DMS79 treated with DMSO at 0.1 percent for 48 hours (cell line): ENCODE data around the gene SLC9A1.
A peak's percentile ranks its signal among the peaks of the same experiment; 100 is the strongest.

ENCODE experiments used
- DNase-seq: peaks from one replicate; lab custom pipeline; 2025; lab: John Stamatoyannopoulos, UW

Gene SLC9A1

DNA sequence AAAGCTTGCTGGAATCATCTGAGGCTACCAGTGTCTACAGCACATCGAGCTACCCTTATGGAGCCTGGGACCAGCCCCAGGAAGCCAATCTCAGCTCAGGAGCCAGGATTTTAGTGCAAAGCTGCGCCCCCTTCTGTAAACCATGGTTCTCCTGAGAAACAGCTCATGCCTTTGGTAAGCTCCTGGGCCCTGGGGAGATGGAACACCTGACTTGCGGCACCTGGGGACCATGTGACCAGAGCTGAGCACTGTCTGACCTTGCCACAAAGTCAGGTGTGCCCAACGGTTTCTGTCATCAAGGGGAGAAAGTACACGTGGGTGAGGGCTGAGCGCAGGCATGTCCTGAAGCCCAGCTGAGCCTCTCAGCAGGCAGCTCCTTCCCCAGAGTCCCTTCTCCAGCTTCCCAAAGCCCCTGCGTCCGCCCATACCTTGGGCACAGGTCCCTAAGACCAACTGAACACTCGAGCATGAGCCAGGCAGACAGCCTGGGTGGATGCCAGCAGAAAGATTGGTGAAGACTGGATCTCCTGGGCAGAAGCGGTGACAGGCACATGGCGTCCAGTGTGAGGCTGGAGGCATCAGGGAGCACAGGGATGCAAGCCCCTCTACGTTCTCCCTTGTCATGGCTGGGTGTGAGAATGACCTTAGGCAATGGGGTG lies 84.4 kb downstream of the SLC9A1 start:
- DNase-seq = peak; percentile 74

DNA sequence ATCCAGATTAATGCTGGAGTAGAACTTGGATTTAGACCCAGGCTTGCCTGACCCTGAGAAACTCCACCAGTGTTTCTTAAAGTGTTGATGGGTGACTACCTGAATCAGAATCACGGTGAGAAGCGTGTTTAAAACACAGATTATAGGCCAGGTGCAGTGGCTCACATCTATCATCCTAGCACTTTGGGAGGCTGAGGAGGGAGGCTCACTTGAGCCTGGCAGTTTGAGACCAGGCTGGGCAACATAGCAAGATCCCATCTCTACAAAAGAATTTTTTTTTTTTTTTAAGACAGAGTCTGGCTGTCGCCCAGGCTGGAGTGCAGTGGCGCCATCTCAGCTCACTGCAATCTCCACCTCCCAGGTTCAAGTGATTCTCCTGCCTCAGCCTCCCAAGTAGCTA lies 86.0 kb downstream of the SLC9A1 start:
- DNase-seq = no peak

DNA sequence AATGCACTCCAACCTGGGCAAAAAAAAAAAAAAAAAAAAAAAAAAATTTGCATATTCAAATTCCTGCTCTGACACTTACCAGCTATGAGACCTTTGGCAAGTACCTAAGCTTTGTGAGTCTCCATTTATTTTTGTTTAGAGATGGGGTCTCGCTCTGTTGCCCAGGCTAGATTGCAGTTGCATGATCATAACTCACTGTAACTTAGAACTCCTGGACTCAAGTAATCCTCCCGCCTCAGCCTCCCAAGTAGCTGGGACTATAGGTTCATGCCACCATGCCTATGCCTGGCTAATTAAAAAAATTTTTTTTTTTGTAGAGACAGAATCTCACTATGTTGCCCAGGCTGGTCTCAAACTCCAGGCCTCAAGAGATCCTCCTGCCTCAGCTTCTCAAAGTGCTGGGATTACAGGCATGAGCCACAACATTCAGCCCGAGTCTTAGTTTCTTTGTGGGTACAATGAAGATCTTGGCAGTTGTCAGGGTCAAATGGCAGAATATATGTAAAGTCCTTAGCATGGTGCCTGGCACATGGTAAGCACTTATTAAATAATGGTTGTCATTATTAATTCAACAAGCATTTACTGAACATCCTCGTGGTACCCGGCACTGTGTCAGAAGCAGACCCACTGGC lies 88.8 kb downstream of the SLC9A1 start:
- no peak for DNase-seq

DNA sequence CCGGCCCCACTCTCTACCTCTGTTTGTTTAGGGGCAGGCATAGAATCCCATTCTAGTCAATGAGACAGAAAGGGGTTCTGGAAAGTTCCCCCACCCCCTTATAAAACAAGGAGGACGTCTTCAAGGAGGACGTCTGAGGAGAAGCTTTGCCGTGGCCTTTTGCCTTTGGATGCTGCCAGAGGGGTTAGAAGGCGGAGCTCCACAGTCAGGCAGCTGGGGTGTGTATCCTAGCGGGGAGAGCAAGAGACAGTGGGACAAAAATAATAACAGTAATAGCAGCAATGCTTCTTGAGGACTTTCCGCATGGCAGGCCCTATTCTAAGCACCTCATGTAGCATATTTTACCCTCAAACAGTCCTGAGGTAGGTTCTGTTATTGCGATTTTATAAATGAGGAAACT lies 94.0 kb downstream of the SLC9A1 start:
- DNase-seq = peak; percentile 42

DNA sequence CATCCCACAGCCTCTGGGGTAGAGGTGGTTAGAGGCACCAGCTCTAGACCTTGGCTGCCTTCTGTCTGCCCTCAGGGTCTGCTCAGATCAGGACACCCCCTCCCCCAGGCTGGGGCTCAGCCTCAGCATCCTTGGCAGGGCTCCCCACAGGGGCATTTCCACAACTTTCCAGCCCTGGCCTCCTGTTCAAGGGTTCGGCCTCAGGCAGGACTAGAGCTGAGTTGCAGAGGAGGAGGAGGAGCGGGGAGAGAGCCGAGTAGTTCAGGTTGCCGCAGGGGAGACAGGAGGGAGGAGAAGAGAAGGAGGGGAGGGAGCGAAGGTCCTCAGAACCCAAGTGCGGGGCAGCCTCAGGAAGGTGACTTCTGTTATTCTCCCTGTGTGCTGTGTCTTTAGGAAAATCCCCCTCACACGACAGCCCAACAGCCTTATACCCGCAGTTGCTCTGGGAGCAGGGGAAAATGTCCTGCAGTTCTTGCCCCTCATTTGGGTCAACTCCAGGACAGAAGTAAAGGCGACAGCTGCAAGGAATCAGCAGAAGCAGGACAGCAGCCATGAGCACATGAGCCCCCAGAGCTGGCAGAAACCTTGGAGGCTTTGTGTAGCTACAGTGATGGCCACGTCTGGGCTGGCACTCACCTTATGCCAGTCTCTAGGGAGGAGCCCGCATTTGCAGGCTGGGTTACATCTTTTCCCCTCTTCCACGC lies 95.8 kb downstream of the SLC9A1 start:
- peak; percentile 78 for DNase-seq

DNA sequence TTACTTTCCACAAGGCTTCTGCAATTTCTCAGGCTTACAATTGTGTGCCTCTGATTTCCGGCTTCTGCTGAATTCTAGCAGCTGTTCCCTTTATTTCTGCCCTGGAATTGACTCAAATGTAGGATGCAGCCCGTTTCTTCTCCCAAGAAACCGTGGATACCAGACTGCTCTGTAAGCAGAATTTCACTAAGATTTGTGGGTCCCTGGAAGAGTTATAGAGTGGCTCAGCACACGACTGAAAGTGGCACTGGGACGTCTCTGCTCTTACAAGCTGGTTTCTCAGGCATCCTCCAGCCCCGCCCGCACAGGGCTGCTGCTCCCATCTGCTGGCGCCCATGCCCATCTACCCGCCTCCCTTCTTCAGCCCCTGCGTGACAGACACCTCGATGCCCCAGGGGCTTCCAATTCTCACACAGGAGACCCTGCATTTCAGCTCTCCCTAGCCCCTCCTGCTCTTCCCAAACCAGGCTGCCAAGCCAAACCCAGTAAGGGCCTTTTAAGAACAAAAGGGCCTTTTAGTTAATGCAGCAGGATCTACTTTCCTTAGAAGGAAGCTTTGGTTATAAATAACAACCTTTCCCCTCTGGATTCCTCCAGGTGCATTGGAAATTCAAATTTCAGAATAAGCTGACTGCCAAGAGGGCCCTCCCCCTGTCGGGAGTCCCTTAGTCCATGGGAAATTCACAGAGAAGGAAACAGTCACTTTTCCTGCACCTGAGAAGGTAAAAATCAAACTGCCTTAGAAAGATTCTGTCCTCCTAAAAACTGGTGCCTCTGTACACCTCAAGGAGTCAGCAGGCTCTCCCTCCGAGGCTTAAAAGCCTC lies 96.9 kb downstream of the SLC9A1 start:
- peak; percentile 85 for DNase-seq

DNA sequence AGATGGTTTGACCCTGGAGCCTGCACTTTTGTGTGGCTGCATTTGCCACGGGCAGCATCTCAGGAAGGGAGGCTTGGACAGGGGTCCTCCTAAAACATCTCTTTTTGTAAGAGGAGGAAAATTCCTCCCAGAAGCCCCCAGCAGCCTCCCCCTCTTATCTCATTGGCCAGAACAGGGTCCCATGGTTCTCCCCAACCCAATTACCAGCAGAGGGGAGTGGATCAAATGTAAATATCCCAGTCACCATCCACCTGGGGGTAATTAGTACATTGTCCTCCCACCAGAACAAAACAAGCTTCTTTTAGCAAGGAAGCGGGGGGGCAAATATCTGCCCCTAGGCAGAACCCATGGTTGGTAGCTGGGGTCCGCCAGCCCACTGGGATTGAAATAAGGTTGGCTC lies 97.5 kb downstream of the SLC9A1 start:
- DNase-seq = peak; percentile 73

DNA sequence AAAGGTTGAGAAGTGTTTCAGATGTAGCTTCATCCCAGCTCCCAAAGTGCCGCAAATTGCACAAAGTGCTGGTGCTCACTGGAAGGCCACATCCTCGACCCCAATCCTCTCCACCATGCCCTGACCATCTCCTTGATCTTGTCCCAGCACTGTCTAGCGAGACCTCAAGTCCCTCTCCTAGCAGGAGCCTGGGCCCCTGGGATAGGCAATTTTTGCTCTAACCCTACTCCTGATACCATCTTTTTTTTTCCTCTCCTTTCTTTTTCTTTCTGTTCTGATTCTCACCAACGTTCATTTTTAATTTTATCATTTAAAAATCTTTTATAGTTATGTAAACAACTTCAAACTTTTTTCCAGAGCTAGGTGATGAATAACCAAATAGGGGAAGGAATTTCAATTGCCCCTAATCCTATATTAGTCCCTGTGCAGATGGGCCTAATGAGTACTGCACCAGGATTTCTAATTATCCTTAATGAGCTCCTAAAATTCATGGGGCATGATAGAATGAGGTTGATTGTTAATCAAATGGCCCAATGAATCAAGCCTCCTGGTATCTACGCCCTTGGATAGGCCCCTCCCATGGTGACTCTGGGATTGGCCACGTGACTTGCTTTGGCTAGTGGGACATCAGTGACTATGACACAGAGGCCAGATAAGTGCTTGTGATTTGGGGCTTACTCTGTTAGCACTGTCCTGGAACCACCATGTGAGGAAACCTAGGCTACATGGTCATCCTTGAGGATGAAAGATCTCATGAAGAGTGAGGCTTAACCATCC lies 100.8 kb downstream of the SLC9A1 start:
- no peak for DNase-seq

DNA sequence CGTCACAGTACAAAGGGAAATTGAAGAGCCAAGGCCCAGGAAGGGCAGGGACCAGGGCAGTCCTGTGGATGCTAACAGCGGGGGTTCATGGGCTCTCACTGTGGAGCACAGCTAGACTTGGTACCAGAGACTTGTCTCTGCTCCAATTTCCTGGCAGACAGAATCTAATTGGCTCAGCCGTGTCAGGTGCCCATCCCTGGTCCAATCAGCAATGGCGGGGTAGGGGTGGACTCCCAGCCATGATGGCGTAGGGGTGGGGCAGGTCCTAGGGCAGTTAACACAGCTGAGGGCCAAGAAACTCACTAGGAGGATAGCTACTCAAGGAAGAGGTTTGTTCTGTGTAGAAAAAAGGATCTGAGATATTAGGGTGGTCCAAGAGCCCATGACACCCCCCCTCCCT lies 102.4 kb downstream of the SLC9A1 start:
- no peak for DNase-seq

DNA sequence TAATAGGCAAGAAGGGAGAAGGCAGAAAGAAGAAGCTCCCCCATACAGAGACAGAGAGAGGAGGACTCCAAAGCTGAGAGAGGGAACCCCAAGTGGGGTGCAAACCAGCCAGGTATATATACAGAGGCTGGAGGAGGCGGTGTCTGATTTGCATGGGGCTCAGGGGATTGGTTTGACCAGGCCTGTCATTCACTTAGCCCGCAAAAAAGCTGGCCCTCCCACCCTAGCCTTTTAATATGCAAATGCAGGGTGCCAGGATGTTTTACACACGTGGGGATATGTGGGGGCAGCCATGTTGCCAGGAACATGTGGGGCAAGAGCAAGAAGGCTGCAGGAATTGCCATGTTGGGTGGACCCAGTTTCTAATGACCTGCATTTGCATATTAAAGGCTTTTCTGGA lies 105.3 kb downstream of the SLC9A1 start:
- no peak for DNase-seq

DNA sequence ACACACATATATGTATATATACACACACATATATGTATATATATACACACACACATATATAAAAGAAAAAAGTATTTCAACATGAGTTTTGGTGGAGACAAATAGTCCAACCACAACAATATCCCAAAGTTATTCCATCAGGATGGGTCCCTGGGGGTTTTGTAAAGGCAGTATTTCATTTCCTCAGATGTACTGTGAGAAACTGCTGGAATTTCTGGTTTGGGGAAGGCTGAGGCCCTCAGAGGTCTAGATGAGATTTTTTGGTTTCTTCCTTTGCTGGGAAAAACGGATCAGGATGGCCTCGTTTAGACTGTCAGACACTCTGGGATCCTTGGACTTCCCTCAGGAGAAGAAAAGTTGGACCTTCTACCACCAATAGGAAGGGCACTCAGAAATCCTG lies 105.8 kb downstream of the SLC9A1 start:
- no peak for DNase-seq
